Breast epithelium (tissue), 4 donors: ENCODE results near the gene TAS2R42. TPM values are rescaled to one million over a fixed set of nuclear protein-coding genes. Genes with fewer than 3 reads are reported as not detected.

Source experiments
- DNase-seq, 2 donors: peaks; one replicate each; pipeline ENCODE4 v3.0.0-alpha.2; 2019; ENCODE audit warnings: low spot score in 2 of 2
- H3K27ac ChIP-seq, 2 donors: fragments of 200-600 bp; sonication (generic) in 1 of 2; one replicate each; pipeline ENCODE4 v1.5.1; 2016 to 2019; ENCODE audit warnings: mild to moderate bottlenecking in 1 of 2
- H3K27me3 ChIP-seq, 2 donors: fragments of 200-600 bp; sonication (generic) in 1 of 2; one replicate each; pipeline versions ENCODE4 v1.5.1 to v1.6.0; 2017 to 2019; ENCODE audit warnings: control low read depth in 1 of 2, mild to moderate bottlenecking in 1 of 2
- H3K36me3 ChIP-seq: fragments of 200-600 bp; one replicate; pipeline ENCODE4 v1.5.1; 2019
- H3K4me1 ChIP-seq, 2 donors: fragments of 200-600 bp; sonication (generic); one replicate each; pipeline ENCODE4 v1.5.1; 2016 to 2019; ENCODE audit warnings: control low read depth in 1 of 2
- H3K4me3 ChIP-seq, 3 donors: fragments of 200-600 bp; sonication (generic); 1 replicate in 2 of 3; 2 replicates in 1 of 3; pipeline ENCODE4 v1.5.1; 2016 to 2019; ENCODE audit warnings: mild to moderate bottlenecking in 3 of 3, moderate library complexity in 2 of 3
- H3K9me3 ChIP-seq, 2 donors: fragments of 200-600 bp; sonication (generic) in 1 of 2; one replicate each; pipeline ENCODE4 v1.5.1; 2016 to 2019; ENCODE audit warnings: control low read depth in 1 of 2
- POLR2A ChIP-seq: fragments of 450-650 bp; IDR thresholded peaks from one replicate; pipeline ENCODE4 v1.6.1; 2016; ENCODE audit warnings: antibody characterized with exemption, mild to moderate bottlenecking, moderate library complexity
- POLR2AphosphoS5 ChIP-seq, 3 donors: sonication (generic); formaldehyde crosslinking; IDR thresholded peaks; one replicate each; pipeline ENCODE4 v1.6.1; 2017; ENCODE audit warnings: antibody characterized with exemption in 3 of 3
- intact Hi-C: fragments of 100-400 bp; cut with DNase I; formaldehyde crosslinking; loops from one replicate; pipeline ENCODE4 v1.15.1; 2023; ENCODE audit warnings: low total_unique reads
- total RNA-seq, 3 donors: library from RNA; depleted of rRNA; stranded (reverse); fragments of >200 nt; gene quantifications; one replicate each; pipeline ENCODE4 v1.1.0, GENCODE V29; 2016
- TF ChIP-seq, protein P1 (sequence below), 3 donors: fragments of 450-650 bp; IDR thresholded peaks; one replicate each; pipeline ENCODE4 v1.5.1; 2016 to 2017; ENCODE audit warnings: antibody characterized with exemption in 3 of 3, mild to moderate bottlenecking in 3 of 3, moderate library complexity in 3 of 3

Gene TAS2R42, protein sequence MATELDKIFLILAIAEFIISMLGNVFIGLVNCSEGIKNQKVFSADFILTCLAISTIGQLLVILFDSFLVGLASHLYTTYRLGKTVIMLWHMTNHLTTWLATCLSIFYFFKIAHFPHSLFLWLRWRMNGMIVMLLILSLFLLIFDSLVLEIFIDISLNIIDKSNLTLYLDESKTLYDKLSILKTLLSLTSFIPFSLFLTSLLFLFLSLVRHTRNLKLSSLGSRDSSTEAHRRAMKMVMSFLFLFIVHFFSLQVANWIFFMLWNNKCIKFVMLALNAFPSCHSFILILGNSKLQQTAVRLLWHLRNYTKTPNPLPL
- not detected for total RNA-seq

DNA sequence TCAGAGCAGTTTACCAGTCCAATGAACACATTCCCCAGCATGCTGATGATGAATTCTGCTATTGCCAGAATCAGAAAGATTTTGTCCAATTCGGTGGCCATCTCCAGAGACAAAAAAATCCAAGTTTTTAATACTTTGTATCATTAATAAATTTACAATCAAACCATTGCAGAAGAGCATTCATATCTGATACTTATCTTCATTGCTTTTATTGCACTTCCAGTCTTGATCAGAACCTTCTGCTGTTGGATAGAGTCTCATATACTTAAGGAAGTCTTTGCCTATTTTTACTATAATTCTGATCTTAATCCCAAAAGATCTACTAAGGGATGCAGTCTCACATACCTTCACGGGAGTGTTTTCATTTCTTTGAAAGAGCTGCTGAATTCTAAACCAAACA, at the start of gene TAS2R42:
Gene TAS2R42 (minus strand): TSS at position 101 of the 400 bp plus-strand sequence. CDS start 0 bp downstream, at position 101.
- TF ChIP-seq, protein P1, sequence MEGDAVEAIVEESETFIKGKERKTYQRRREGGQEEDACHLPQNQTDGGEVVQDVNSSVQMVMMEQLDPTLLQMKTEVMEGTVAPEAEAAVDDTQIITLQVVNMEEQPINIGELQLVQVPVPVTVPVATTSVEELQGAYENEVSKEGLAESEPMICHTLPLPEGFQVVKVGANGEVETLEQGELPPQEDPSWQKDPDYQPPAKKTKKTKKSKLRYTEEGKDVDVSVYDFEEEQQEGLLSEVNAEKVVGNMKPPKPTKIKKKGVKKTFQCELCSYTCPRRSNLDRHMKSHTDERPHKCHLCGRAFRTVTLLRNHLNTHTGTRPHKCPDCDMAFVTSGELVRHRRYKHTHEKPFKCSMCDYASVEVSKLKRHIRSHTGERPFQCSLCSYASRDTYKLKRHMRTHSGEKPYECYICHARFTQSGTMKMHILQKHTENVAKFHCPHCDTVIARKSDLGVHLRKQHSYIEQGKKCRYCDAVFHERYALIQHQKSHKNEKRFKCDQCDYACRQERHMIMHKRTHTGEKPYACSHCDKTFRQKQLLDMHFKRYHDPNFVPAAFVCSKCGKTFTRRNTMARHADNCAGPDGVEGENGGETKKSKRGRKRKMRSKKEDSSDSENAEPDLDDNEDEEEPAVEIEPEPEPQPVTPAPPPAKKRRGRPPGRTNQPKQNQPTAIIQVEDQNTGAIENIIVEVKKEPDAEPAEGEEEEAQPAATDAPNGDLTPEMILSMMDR (IDR thresholded peaks at IDR 0.05): no peak
- TF ChIP-seq POLR2A: no peak
- no peak for DNase-seq
- H3K36me3 ChIP-seq: no peaks in the 10 kb centered on the region
- intact Hi-C loops: no loop called here
- no peaks in the 10 kb centered on the region for H3K27me3 ChIP-seq
- no peaks in the 10 kb centered on the region for H3K9me3 ChIP-seq
- no peaks in the 10 kb centered on the region for H3K4me1 ChIP-seq
- H3K4me3 ChIP-seq: no peak within 1 kb of the TSS
- H3K27ac ChIP-seq: no peak within 1 kb of the TSS

DNA sequence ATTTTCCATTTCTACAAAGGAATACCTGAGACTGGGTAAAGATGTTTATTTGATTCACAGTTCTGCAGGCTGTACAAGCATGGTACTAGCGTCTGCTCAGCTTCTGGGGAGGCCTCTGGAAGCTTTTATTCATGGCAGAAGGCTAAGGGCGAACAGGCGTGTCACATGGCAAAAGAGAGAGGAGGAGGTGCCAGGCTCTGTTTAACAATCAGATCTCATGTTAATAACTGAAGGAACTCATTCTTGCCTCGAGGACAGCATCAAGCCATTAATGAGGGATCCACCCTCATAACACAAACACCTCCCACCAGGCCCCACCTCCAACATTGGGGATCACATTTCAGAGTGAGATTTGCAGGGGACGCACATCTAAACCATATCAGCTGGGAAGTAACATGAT, 46.8 kb upstream of the TAS2R42 start:
- no peak overlapping the region for H3K27ac ChIP-seq
- no peaks in the 10 kb centered on the region for H3K4me1 ChIP-seq
- no peaks in the 10 kb centered on the region for H3K36me3 ChIP-seq
- H3K9me3 ChIP-seq: no peaks in the 10 kb centered on the region
- DNase-seq: no peak
- no peak overlapping the region for H3K4me3 ChIP-seq
- TF ChIP-seq POLR2A: no peak
- no peak for TF ChIP-seq POLR2AphosphoS5 (IDR thresholded peaks at IDR 0.05)
- TF ChIP-seq, protein P1 (IDR thresholded peaks at IDR 0.05): no peak
- H3K27me3 ChIP-seq: no peaks in the 10 kb centered on the region
- intact Hi-C loops: no loop called here

DNA sequence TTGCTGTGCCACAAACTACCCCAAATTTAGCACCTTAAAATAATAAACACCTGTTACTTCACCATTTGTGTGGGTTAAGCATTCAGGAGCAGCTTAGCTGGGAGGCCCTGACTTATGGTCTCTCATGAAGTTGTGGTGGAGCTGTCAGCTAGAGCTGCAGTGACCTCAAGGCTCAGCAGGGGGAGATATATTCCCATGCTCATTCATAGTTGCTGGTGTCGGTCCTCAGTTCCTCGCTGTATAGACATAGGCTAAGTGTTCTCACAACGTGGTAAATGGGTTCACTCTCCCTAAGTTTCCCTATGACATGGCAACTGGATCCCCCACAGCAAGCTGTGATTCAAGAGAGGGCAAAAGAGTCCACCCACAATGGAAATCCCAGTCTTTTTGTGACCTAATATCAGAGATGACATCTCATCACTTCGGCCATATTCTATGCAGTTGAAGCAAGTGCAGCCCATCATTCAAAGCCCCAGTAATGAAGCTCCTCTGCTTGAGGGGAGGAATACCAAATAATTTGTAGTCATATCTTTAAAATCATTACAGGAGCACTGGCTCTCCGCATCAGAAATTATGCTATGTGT, 41.7 kb upstream of the TAS2R42 start:
- Histone ChIP-seq H3K36me3 (no peaks in the 10 kb centered on the region), H3K27ac (no peak overlapping the region), H3K4me3 (no peak overlapping the region), H3K4me1 (no peaks in the 10 kb centered on the region), H3K27me3 (no peaks in the 10 kb centered on the region), H3K9me3 (no peaks in the 10 kb centered on the region)
- intact Hi-C loops: no loop called here
- TF ChIP-seq, protein P1 (IDR thresholded peaks at IDR 0.05): peak in 1 of 3 donors; percentile 37
- TF ChIP-seq POLR2AphosphoS5 (IDR thresholded peaks at IDR 0.05) (no peak), POLR2A (no peak)
- DNase-seq: no peak

DNA sequence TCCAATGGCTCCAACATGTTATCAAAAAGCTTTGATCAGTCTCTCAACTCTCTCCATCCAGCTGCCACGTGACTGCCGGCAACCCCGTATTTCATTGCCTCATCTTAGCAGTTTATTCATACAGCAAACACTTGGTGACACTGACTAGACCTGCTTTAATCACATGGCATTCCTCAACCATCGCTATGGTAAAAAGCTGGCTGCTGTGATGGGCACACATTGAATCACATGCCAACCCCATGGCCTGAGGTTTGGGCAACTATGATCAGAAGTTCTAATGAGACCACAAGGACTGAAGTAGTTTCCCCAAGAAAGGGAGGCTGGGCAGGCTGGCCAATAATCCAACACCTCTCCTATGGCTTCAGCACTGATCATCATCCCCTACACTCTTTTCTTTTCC, 40.6 kb upstream of the TAS2R42 start:
- Histone ChIP-seq H3K4me3 (no peak overlapping the region), H3K4me1 (no peaks in the 10 kb centered on the region), H3K9me3 (no peaks in the 10 kb centered on the region), H3K36me3 (no peaks in the 10 kb centered on the region), H3K27ac (no peak overlapping the region), H3K27me3 (no peaks in the 10 kb centered on the region)
- intact Hi-C loops: no loop called here
- no peak for DNase-seq
- TF ChIP-seq POLR2A: no peak
- TF ChIP-seq, protein P1 (IDR thresholded peaks at IDR 0.05): no peak
- TF ChIP-seq POLR2AphosphoS5 (IDR thresholded peaks at IDR 0.05): no peak

GRCh38 chr12:11209113-11209512, 22.4 kb upstream of the TAS2R42 start:
- Histone ChIP-seq H3K4me3 (no peak overlapping the region), H3K9me3 (no peaks in the 10 kb centered on the region), H3K27ac (no peak overlapping the region), H3K36me3 (no peaks in the 10 kb centered on the region), H3K4me1 (no peaks in the 10 kb centered on the region), H3K27me3 (no peaks in the 10 kb centered on the region)
- TF ChIP-seq, protein P1 (IDR thresholded peaks at IDR 0.05): no peak
- TF ChIP-seq POLR2A: no peak
- TF ChIP-seq POLR2AphosphoS5 (IDR thresholded peaks at IDR 0.05): no peak
- DNase-seq: no peak
- intact Hi-C loops: no loop called here
